GM12872 (cell line): Measurements from ENCODE around the gene RBM26.

Source experiments
- TF ChIP-seq, protein P1 (sequence below): IDR thresholded peaks from 3 replicates; pipeline ENCODE4 v1.5.1; 2011; ENCODE audit warnings: low read depth, mild to moderate bottlenecking, low read length, moderate library complexity; ENCODE audit not compliant: insufficient read depth

Gene RBM26

DNA sequence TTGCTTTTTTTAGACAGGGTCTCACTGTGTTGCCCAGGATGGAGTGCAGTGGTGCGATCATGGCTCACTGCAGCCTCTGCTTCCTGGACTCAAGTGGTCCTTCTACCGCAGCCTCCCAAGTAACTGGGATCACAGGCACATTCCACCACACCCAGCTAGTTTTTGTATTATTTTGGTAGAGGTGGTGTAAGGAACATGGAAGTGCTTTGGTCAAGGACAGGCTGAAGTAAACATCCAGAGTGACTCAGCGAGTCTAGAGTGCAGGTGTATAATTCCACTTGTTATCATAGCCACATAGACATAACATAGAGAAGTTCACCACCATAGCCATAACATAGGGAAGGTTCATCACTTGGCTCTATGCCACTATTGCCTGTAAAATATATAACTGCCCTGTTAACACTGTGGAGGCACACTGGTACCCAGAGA, 98.6 kb downstream of the RBM26 start:
- TF ChIP-seq, protein P1, sequence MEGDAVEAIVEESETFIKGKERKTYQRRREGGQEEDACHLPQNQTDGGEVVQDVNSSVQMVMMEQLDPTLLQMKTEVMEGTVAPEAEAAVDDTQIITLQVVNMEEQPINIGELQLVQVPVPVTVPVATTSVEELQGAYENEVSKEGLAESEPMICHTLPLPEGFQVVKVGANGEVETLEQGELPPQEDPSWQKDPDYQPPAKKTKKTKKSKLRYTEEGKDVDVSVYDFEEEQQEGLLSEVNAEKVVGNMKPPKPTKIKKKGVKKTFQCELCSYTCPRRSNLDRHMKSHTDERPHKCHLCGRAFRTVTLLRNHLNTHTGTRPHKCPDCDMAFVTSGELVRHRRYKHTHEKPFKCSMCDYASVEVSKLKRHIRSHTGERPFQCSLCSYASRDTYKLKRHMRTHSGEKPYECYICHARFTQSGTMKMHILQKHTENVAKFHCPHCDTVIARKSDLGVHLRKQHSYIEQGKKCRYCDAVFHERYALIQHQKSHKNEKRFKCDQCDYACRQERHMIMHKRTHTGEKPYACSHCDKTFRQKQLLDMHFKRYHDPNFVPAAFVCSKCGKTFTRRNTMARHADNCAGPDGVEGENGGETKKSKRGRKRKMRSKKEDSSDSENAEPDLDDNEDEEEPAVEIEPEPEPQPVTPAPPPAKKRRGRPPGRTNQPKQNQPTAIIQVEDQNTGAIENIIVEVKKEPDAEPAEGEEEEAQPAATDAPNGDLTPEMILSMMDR: no peak

DNA sequence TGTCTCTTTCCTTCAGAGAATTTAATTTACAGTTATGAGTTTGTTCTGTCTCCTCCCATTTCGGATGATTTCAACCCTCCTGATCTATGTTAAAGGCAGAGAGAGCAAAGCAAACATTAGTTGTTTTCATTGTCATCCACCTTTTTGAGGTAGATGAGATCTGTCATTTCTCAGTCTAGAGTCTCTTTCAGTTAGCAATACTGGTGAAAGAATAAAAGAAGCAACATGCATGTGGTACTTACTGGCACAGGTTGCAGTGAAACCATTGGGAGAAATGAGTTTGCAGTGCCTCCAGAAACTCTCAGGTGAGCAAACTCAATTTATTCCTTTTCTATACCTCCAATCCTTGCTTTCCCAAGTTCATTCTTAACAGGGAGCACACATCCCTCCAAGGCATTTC, 99.4 kb downstream of the RBM26 start:
- TF ChIP-seq, protein P1: no peak

DNA sequence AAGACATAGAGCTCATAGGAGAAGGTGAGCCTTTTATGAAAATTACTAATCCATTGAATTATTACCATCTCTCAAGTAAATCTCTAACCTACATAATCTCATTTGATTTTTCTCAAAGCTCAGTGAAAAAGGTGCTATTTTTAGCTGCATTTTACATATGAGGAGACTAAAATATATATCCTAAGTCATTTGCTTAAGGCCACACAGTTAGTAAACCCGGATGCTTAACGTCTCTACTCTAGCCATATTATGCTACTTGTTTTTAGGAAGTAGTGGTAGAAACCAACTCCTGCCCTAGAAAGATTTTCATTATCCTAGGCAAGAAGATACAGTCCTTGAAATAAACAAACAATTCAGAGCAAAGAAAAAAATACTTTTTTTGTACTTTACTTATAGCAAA, 108.9 kb downstream of the RBM26 start:
- TF ChIP-seq, protein P1: no peak

DNA sequence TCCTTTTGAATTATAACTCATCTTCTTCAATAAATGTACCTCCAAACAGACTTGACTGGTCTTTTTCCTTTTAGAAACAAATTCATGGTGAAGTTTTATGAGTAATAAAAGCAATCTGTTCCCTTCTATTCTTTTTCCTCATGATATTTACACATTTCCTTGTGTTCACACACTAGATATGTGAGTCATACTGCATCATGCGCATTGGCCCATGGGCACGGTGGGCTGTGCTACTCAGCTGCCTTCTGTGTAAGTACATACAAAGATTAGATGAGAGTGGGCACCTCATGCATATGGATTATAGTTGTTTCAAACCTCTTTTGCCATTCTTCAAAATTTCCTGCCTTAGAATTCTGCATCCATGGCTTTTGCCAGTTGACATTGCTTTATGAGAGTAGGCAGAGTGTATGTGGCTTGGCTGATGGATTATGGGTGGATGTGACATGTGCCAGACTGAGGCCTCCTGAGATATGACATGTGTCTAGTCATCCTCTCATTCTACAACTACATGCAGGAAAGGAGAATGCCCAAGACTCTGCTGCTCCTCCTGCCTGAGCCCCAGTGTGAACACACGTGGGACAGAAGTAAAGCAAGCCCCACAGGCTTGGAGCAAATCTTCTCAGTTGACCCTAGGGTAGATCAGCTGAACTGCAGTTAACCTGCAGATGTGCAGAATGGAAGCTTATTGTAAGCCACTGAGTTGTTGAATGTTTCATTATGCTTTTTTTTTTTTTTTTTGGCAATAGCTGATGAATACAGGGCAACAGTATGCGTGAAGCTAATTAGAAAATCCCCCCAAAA, 109.9 kb downstream of the RBM26 start:
- TF ChIP-seq, protein P1: no peak

DNA sequence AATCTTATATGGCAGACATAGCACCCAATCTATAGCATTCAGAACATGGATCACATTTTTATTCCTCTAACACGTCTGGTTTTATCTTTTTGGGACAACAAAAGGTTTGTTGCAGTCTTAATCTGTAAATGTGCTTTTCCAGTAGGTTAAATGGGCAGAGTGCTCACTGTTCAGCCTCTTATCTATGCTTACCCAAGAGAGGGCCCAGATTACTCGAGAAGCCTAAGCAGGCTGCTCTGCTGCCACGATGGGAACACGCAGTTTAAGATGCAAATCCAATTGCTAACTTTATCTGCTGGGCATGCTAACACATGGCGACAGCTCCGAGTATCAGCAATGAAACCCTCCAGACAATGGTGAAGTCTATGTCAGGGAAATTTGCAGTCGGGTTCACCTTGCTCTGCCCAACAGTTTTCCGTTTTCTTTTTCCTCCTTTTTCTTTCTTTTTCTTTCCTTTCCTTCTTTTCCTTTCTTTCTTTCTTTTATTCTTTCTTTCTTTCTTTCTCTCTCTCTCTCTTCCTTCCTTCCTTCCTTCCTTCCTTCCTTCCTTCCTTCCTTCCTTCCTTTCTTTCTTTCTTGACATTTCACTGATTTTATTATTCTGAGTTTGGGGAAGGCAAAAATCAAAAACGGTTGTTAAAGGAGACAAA, 115.3 kb downstream of the RBM26 start:
- TF ChIP-seq, protein P1: no peak

DNA sequence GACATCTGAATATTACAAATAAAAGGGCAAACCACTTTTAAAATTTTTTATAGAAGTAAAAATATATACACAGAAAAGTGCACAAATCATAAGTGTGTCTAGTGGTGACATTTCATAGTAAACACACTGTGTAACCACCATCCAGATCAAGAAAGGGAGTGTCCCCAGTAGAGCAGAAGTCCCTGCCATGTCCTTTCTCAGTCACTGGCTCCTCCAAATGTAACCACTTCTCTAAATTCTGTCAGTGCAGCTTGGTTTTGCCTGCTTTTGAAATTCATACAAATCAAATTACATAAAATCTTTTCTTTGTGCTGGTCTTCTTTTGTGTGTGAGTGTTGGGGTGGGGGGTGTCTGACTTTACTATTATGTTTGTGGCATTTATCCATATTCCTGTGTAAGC, 116.5 kb downstream of the RBM26 start:
- TF ChIP-seq, protein P1: no peak

DNA sequence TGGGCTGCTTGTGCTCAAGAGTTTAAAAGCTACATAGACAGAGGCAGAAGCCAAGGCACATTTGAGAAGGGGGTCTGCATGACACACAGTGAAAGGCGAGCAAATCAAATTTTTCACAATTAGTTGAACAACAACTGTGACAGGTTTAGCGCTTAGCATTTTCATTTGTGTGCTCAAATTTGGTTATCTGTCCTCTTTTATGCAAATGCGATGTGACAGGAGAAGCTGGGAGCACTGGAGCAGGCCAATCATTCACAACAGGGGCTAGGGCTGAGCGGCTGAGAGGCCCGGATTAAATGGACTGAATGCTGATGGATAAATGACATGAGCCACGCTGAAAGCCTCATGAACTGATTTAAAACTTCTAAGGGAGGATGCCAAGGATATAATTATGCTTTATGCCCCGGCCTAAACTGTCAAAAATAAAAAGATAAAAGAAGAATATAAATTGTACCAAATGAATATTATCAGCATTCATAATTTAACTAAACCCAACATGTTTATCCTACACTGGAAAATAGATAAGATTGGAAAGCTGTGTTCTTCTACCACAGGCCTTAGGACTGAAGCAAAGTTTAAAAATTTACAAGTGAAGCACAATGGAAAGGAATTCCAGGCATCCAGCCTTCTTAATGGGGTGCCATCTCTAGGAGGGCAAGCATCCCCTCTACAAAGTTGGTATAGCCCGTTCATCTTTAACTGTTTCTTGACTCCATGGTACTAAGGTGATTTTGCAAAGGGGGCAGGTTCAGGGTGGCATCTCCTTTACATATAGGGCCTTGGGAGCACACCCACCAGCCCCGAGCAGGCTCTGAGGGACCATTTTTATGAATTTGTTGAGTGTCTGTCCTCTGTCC, 117.9 kb downstream of the RBM26 start:
- TF ChIP-seq, protein P1: no peak
